H4 (cell line): ENCODE results near the gene STX1B. TPM values are rescaled to one million over a fixed set of nuclear protein-coding genes. Genes with fewer than 3 reads are reported as not detected.
A peak's percentile ranks its signal among the peaks of the same experiment; 100 is the strongest.
"Not testable (repeated sequence)": the region's sequence is repeated elsewhere in the genome, so short reads cannot be mapped to it uniquely, and the experiment has no call there.

Source experiments
- DNase-seq: peaks from one replicate; pipeline ENCODE4 v3.0.0-alpha.2; 2015; ENCODE audit warnings: low spot score
- total RNA-seq: library from RNA; depleted of rRNA; stranded (reverse); fragments of >200 nt; shearing (Covaris generic); gene quantifications from 2 replicates; pipeline ENCODE4 v1.2.3, GENCODE V29; 2014

The STX1B gene
- total RNA-seq, 1 experiment from 2014 or later = 0.04 TPM

DNA sequence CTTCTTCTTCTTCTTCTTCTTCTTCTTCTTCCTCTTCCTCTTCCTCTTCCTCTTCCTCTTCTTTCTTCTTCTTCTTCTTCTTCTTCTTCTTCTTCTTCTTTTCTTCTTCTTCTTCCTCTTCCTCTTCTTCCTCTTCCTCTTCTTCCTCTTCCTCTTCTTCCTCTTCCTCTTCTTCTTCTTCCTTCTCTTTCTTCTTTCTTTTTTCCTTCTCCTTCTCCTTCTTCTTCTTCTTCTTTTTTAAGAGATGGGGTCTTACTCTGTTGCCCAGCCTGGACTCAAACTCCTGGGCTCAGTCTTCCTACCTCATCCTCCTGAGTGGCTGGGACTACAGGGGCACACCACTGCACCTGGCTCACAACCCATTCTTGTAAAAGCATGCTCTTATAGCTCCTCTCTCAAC is 2.9 kb upstream of the STX1B start:
- not testable (repeated sequence) for DNase-seq

DNA sequence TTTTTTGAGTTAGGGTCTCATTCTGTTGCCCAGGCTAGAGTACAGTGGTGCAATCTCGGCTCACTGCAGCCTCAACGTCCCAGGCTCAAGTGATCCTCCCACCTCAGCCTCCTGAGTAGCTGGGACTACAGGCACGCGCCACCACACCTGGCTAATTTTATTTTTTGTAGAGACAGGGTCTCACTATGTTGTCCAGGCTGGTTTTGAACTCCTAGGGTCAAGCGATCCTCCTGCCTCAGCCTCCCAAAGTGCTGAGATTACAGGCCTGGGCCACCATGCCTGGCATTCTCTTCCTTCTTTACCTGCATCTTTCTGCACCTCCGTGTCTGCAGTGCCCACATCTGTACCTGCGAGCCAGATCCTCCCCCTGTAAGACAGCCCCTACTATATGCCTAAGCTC is 1.4 kb upstream of the STX1B start:
- not testable (repeated sequence) for DNase-seq

GRCh38 chr16:31009894-31010584 is 399 bp downstream of the STX1B start:
- DNase-seq = no peak

DNA sequence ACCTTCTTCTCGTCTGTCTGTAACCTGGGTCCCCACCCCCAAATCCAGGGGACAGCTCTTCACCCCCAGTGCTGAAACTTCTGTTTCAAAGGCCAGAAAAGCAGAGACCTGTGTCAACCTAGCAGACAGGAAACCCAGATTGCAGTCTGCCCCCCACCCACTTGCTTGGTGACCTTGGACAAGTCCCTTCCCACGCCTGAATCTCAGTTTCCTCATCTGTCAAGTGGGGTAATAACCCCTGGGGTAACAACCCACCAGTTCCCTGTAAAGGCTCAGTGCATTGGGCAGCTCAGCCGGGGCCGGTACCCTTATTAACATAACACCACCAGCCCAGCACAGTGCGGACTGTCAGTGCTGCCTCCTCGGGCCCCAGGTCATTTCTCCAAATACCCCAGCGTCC is 1.3 kb downstream of the STX1B start:
- DNase-seq = no peak

- DNase-seq = no peak
These were observed 1.9 kb downstream of the STX1B start for GRCh38 chr16:31008551-31008950.

DNA sequence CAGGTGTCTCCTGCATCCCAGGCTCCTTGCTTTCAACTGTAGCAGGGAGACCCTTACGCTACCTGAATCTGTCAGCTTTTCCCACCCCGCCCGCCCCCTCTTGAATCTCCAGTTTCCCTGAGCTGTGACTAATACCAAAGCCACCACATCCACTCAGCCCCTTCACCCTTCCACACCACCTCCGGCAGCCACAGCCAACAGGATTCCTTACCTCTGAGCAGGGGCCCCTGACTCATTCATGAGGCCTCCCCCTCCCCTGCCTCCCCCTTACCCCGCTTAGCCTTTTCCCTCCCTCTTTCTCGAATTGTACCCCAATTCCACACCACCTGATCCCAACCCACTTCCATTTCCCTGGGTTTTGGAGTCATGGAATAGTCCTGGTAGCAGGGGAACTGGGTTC is 2.3 kb downstream of the STX1B start:
- DNase-seq = peak; percentile 42

GRCh38 chr16:31007684-31008083 is 2.8 kb downstream of the STX1B start:
- DNase-seq = no peak

GRCh38 chr16:31006589-31006988 is 3.8 kb downstream of the STX1B start:
- DNase-seq = no peak

DNA sequence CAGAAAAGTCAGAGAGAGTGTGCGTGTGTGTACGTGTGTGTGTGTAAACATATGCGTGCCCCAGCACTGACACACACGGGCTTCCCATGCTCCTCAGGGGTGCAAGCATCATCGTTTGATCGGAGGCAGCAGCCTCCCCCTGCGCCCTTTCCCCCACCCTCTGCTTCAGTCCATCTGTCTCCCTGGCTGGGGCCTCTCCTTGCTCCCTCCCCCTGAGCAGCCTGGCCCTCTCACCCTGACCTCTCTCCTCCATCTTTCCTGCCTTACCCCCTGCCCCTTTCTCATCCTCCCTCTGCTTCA is 4.4 kb downstream of the STX1B start:
- DNase-seq = no peak

DNA sequence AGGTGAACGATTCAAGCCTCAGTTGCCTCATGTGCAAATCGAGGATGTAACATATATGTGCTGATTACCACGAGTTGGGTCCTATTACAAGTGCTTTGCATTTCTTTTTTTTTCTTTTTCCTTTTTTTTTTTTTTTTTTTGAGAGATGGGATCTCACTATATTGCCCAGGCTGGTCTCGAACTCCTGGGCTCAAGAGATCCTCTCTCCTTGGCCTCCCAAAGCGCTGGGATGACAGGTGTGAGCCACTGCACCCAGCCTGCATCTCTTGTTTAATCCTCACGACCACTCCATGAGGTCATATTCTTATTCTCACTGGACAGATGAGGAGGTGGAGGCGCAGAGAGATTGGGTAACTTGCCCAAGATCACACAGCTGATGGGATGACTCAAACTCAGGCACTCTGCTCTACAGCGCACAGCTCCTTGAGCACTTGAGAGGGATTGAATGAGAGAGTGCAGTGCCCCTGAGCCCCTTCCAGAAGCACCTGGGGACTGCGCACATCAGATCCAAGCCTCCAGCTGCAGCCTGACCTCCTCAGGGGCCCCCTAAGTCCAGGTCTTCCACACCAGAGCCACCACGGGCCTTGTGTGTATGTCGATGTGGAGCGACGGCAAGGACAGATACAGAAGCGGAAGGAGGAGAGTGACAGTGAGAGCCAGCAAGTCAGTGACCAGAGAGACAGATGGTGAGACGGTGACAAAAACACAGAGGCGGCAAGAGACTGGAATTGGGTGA is 4.9 kb downstream of the STX1B start:
- no peak for DNase-seq

DNA sequence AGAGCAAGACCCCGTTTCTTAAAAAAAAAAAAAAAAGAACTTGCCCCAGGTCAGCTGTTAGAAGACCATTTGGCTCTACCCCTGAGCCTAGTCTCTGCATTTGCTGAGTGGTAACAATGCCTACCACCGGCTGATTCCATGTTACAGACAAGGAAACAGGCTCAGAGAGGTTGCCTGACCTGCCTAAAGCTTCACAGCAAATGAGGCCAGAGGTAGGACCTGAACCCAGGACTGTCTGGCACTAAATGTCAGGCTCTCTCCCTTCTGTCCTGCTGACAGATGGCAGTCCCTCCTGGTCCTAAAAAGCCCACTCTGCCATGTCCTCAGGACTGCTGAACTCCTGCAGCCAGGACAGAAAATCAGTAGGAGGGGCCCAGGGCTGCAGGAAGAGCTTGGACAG is 5.8 kb downstream of the STX1B start:
- DNase-seq = no peak

- no peak for DNase-seq
These were observed 6.7 kb downstream of the STX1B start for GRCh38 chr16:31003744-31004143.

- no peak for DNase-seq
These were observed 7.5 kb downstream of the STX1B start for GRCh38 chr16:31002862-31003341.

DNA sequence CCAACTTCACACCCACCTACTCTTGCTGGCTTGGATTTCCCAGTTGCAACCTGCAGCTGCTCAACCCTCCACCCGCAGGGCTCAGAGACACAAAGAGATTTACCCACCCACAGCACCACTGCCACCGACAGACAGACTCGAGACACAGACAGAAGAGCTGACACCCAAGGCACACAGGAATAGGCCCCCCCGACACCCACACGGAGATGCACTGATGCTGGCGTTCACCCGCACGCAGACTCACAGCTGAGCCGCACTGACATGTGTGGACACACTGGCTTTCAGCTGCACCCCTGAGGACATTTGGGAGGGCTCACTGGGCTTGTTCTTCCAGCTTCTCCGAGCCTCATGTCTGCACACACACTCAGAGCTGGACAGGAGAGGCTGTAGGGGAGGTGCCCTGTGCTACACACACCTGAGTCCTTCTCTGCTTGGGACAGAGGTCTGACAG is 8.2 kb downstream of the STX1B start:
- DNase-seq = no peak

- DNase-seq = no peak
These were observed 8.8 kb downstream of the STX1B start for GRCh38 chr16:31001507-31002249.

- no peak for DNase-seq
These were observed 9.6 kb downstream of the STX1B start for GRCh38 chr16:31000671-31001382.

DNA sequence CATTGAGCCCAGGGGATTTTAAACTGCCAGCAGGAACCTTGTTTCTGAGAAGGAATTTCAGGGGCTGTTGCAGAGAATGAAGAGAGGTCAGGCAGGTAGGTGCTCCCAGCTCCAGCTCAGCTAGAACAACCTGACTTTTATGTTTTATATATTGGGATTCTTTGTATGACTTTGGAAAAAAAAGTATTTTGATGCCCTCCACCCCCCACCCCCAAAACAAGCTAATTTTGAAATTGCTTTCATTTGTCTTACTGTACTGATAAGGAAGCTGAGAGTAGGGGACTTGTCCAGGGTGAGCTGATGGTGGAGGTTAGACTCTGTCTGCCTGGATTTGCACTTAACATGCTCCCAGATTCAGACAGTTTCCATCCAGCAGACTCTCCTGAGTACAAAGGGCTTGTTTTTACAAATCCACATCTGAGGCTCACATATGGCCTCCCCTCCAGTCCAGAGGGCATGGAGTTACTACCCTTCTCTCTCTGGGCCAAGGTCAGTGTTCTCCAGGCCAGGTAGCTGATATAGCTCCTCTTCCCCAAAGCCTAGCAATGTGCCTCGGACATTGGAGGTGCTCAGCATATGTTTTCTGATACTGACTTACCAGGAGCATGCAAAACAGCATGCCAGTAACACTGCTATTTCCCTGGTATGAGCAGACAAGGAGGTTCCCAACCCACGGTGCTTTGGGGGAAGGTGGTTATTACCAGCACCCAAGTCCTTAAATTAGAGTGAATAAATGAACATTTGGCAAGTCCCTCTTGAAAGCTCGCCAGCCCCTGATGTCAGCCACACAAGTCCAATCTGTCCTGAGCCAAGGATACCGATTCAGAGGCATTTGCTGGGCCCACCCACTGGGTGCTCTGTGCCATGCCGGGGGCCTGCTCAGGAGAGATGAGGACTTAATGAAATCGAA is 11.3 kb downstream of the STX1B start:
- DNase-seq = no peak

DNA sequence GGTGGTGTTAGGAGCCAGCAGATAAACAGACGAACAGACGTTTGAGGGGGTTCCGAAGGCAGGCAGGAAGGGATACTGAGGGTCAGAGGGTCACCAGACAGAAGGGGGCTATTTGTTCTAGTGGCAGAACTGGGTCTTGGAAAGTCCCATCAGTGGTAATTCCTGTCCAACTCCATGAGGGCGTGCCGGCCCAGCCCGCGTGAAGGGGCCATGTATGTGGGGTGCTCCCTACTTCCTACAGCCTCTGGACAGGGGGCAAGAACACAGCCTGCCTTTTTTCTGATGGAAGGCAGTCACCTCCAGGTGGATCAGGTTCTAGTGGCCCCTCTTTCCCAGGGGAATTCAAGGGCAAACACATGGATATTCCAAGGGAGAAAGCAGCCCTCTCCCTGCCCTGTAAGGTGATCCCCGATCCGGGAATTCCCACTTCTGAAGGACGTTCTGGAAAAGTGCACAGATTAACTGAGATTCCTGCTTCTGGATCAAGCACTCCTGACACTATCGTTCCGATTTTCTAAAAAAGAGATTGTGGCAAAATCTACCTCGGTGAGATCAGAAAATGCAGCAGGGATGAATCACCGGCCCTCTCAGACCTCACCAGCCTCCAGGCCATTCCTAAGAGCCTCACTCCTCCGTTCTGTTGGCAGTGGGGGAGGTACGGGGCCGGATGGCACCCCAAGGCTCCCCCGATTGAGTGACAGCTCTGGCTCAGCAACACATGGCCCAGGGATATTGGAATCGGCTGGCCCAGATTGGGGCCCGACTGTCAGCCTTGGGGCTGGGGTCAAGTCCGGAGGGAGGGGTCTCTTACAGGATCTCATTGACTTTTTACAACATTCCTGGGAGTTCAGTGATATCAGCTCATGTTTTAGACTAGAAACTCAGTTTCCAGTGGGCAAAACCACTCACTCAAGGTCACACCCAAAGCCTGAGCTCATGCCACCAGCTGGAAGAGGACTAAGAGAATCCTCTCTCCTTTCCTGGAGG is 12.4 kb downstream of the STX1B start:
- DNase-seq = peak; percentile 67

DNA sequence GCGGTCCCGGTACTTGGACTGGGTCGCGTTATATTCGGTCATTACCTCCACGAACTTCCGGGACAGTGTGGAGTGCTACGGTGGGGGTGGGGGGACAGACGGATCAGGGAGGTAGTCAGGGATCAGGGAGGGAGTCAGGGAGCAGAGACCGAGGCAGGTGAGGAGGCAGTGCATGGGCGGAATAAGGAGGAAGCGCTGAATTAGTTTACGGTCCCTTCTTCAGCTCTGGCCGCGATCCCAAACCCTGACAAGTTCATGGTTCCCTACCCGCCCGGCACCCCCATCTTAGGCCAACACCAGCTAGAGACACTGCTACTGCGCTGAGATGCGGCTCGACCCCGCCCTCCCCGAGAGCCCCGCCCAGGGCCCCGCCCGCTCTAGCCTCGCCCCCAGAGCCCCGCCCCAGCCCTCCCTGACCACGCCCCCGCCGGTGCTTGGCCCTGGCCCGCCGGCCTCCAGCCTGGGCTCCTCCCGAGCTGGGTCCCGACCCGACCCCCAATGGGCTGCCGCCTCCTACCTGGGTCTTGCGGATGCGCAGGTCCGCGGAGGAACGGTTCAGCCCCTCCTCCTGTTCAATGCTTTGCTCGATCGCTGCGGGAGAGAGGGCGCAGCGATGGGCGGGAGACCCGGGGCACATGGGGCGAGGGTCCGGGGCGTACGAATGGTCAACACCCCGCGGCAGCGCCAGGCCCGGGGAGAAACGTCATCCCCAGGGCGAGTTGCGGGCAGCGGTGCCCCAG is 13.3 kb downstream of the STX1B start:
- no peak for DNase-seq
